ENCODE results near the gene TNFRSF19.

TNFRSF19 gene

GRCh38 chr13:23608701-23609413 lies 38.6 kb downstream of the TNFRSF19 start:
- CTCF ChIA-PET: interaction anchor here (1.4 kb wide), 1 partner anchor 20 kb away, joined by 6 read pairs; no protein-coding TSS in a partner anchor

GRCh38 chr13:23609414-23609760 lies 39.2 kb downstream of the TNFRSF19 start:
- no peak for DNase-seq (ENCODE audit: extremely low spot score)
- ChIA-PET CTCF (interaction anchor here (1.4 kb wide), 1 partner anchor 20 kb away, joined by 6 read pairs; no protein-coding TSS in a partner anchor), POLR2A (interaction anchor here (0.6 kb wide), 1 partner anchor 12 kb away, joined by 3 read pairs; no protein-coding TSS in a partner anchor)
- TF ChIP-seq SP1 (IDR thresholded peaks at IDR 0.05) (no peak), SUZ12 (IDR thresholded peaks at IDR 0.05) (no peak), PKNOX1 (IDR thresholded peaks at IDR 0.05) (peak; percentile 42), ELF4 (IDR thresholded peaks at IDR 0.05) (no peak)

More at GRCh38 chr13:23608701-23609413, 38.6 kb downstream of the TNFRSF19 start:
- TF ChIP-seq NFRKB (IDR thresholded peaks at IDR 0.05): no peak
- no peak for TF ChIP-seq BHLHE40 (IDR thresholded peaks at IDR 0.05; ENCODE audit: borderline replicate concordance)
- TF ChIP-seq SP1 (IDR thresholded peaks at IDR 0.05): no peak
- no peak for TF ChIP-seq TARDBP (IDR thresholded peaks at IDR 0.05)
- no peak for TF ChIP-seq ARNT (IDR thresholded peaks at IDR 0.05)
- no peak for TF ChIP-seq FOXK2 (IDR thresholded peaks at IDR 0.05)
- no peak for TF ChIP-seq FOXM1 (IDR thresholded peaks at IDR 0.05; ENCODE audit: borderline replicate concordance)
- TF ChIP-seq PKNOX1 (IDR thresholded peaks at IDR 0.05): no peak
- no peak for TF ChIP-seq HDGF (IDR thresholded peaks at IDR 0.05; ENCODE audit: borderline replicate concordance)
- no peak for TF ChIP-seq L3MBTL2 (conservative IDR thresholded peaks at IDR 0.05)
- TF ChIP-seq CTBP1 (IDR thresholded peaks at IDR 0.05; ENCODE audit: borderline replicate concordance): no peak
- no peak for TF ChIP-seq ELF4 (IDR thresholded peaks at IDR 0.05)
- no peak for TF ChIP-seq ZNF384 (IDR thresholded peaks at IDR 0.05)
- TF ChIP-seq FOXA1 (IDR thresholded peaks at IDR 0.05): no peak
- POLR2A ChIA-PET: interaction anchor here (0.6 kb wide), 1 partner anchor 12 kb away, joined by 3 read pairs; no protein-coding TSS in a partner anchor
- no peak for DNase-seq (ENCODE audit: extremely low spot score)

- TF ChIP-seq NFRKB (IDR thresholded peaks at IDR 0.05) (no peak), ELF4 (IDR thresholded peaks at IDR 0.05) (no peak), ARNT (IDR thresholded peaks at IDR 0.05) (no peak), FOXM1 (IDR thresholded peaks at IDR 0.05; ENCODE audit: borderline replicate concordance) (no peak), BHLHE40 (IDR thresholded peaks at IDR 0.05; ENCODE audit: borderline replicate concordance) (no peak), CTBP1 (IDR thresholded peaks at IDR 0.05; ENCODE audit: borderline replicate concordance) (no peak), FOXK2 (IDR thresholded peaks at IDR 0.05) (no peak), ZNF384 (IDR thresholded peaks at IDR 0.05) (no peak), LEF1 (IDR thresholded peaks at IDR 0.05; ENCODE audit: borderline replicate concordance) (no peak), PKNOX1 (IDR thresholded peaks at IDR 0.05) (no peak), SP1 (IDR thresholded peaks at IDR 0.05) (no peak), FOXA1 (IDR thresholded peaks at IDR 0.05) (no peak), TARDBP (IDR thresholded peaks at IDR 0.05) (no peak), HDGF (IDR thresholded peaks at IDR 0.05; ENCODE audit: borderline replicate concordance) (no peak), L3MBTL2 (conservative IDR thresholded peaks at IDR 0.05) (no peak), SUZ12 (IDR thresholded peaks at IDR 0.05) (no peak)
- POLR2A ChIA-PET: no interaction called here
- CTCF ChIA-PET: no interaction called here
- no peak for DNase-seq (ENCODE audit: extremely low spot score)
Measured at GRCh38 chr13:23609874-23610576, 39.8 kb downstream of the TNFRSF19 start.

GRCh38 chr13:23610966-23611491 lies 40.8 kb downstream of the TNFRSF19 start:
- no peak for TF ChIP-seq BHLHE40 (IDR thresholded peaks at IDR 0.05; ENCODE audit: borderline replicate concordance)
- TF ChIP-seq ELF4 (IDR thresholded peaks at IDR 0.05): no peak
- no peak for TF ChIP-seq L3MBTL2 (conservative IDR thresholded peaks at IDR 0.05)
- TF ChIP-seq NFRKB (IDR thresholded peaks at IDR 0.05): no peak
- TF ChIP-seq FOXK2 (IDR thresholded peaks at IDR 0.05): no peak
- no peak for TF ChIP-seq CTBP1 (IDR thresholded peaks at IDR 0.05; ENCODE audit: borderline replicate concordance)
- DNase-seq (ENCODE audit: extremely low spot score): no peak
- ChIA-PET POLR2A (no interaction called here), CTCF (interaction anchor here (0.6 kb wide), 1 partner anchor 279 kb away, joined by 4 read pairs; no protein-coding TSS in a partner anchor)

GRCh38 chr13:23612182-23612581 lies 42.0 kb downstream of the TNFRSF19 start:
- no peak for DNase-seq (ENCODE audit: extremely low spot score)
- ChIA-PET POLR2A (no interaction called here), CTCF (no interaction called here)
- no peak for TF ChIP-seq ZNF384 (IDR thresholded peaks at IDR 0.05)
- peak; percentile 66 for TF ChIP-seq PKNOX1 (IDR thresholded peaks at IDR 0.05)
